ENCODE results near the gene POLA1. TPM values are rescaled to one million over a fixed set of nuclear protein-coding genes. Genes with fewer than 3 reads are reported as not detected.

The POLA1 gene
- polyA plus RNA-seq, 1 experiment = 2.5 TPM

GRCh38 chrX:25025615-25026014, 331.9 kb downstream of the POLA1 start:
- no peak for DNase-seq (ENCODE audit: low read depth)
- H3K27me3 ChIP-seq (ENCODE audit: control insufficient read depth, insufficient read depth, low read length) = peaks cover 13% of the 10 kb centered on the region
- H3K36me3 ChIP-seq (ENCODE audit: control insufficient read depth, insufficient read depth, low read length) = no peaks in the 10 kb centered on the region
- ChIA-PET POLR2A (no interaction called here), CTCF (no interaction called here)
- TF ChIP-seq CTCF (IDR thresholded peaks at IDR 0.05; ENCODE audit: insufficient read depth, low read depth, low read length) = no peak
- H3K4me3 ChIP-seq (ENCODE audit: low read depth, low read length) = no peak overlapping the region

- DNase-seq (ENCODE audit: low read depth) = no peak
- Histone ChIP-seq H3K27me3 (ENCODE audit: control insufficient read depth, insufficient read depth, low read length) (peaks cover 5% of the 10 kb centered on the region), H3K4me3 (ENCODE audit: low read depth, low read length) (no peak overlapping the region), H3K36me3 (ENCODE audit: control insufficient read depth, insufficient read depth, low read length) (no peaks in the 10 kb centered on the region)
- no peak for TF ChIP-seq CTCF (IDR thresholded peaks at IDR 0.05; ENCODE audit: insufficient read depth, low read depth, low read length)
- ChIA-PET POLR2A (no interaction called here), CTCF (no interaction called here)
These were observed 332.9 kb downstream of the POLA1 start for GRCh38 chrX:25026576-25026975.

- POLR2A ChIA-PET = no interaction called here
- DNase-seq (ENCODE audit: low read depth) = peak; percentile 5
- H3K36me3 ChIP-seq (ENCODE audit: control insufficient read depth, insufficient read depth, low read length) = no peaks in the 10 kb centered on the region
- no peaks in the 10 kb centered on the region; the same call in 1 of the 2 replicates for H3K27me3 ChIP-seq (ENCODE audit: control insufficient read depth, insufficient read depth, low read length)
- CTCF ChIA-PET = interaction anchor here (1.5 kb wide), 1 partner anchor 190 kb away, joined by 5 read pairs; no protein-coding TSS in a partner anchor
- no peak overlapping the region for H3K4me3 ChIP-seq (ENCODE audit: low read depth, low read length)
- no peak for TF ChIP-seq CTCF (IDR thresholded peaks at IDR 0.05; ENCODE audit: insufficient read depth, low read depth, low read length)
These were observed 335.0 kb downstream of the POLA1 start for GRCh38 chrX:25028726-25029125.

- no peaks in the 10 kb centered on the region; the same call in 1 of the 2 replicates for H3K27me3 ChIP-seq (ENCODE audit: control insufficient read depth, insufficient read depth, low read length)
- no peak for DNase-seq (ENCODE audit: low read depth)
- H3K4me3 ChIP-seq (ENCODE audit: low read depth, low read length) = no peak overlapping the region
- ChIA-PET CTCF (interaction anchor here (1.5 kb wide), 1 partner anchor 191 kb away, joined by 5 read pairs; no protein-coding TSS in a partner anchor), POLR2A (no interaction called here)
- TF ChIP-seq CTCF (IDR thresholded peaks at IDR 0.05; ENCODE audit: insufficient read depth, low read depth, low read length) = no peak
- no peaks in the 10 kb centered on the region for H3K36me3 ChIP-seq (ENCODE audit: control insufficient read depth, insufficient read depth, low read length)
These were observed 335.6 kb downstream of the POLA1 start for GRCh38 chrX:25029288-25029825.

- CTCF ChIA-PET = no interaction called here
- no peak for TF ChIP-seq CTCF (IDR thresholded peaks at IDR 0.05; ENCODE audit: insufficient read depth, low read depth, low read length)
- DNase-seq (ENCODE audit: low read depth) = no peak
- POLR2A ChIA-PET = no interaction called here
- H3K4me3 ChIP-seq (ENCODE audit: low read depth, low read length) = no peak overlapping the region
- no peaks in the 10 kb centered on the region for H3K36me3 ChIP-seq (ENCODE audit: control insufficient read depth, insufficient read depth, low read length)
- H3K27me3 ChIP-seq (ENCODE audit: control insufficient read depth, insufficient read depth, low read length) = no peaks in the 10 kb centered on the region
These were observed 341.2 kb downstream of the POLA1 start for GRCh38 chrX:25034889-25035288.
